HepG2 (cell line): Measurements from ENCODE around the gene RNASE8. TPM values are rescaled to one million over a fixed set of nuclear protein-coding genes. Genes with fewer than 3 reads are reported as not detected.

Source experiments
- ATRX ChIP-seq: sonication (generic); formaldehyde crosslinking; IDR thresholded peaks from 2 replicates; pipeline ENCODE4 v1.4.0; 2020; ENCODE audit warnings: missing genetic modification reagents, borderline replicate concordance
- MXI1 ChIP-seq: IDR thresholded peaks from 3 replicates; pipeline ENCODE4 v1.6.1; 2012; ENCODE audit warnings: low read depth, low read length, inconsistent platforms, borderline replicate concordance
- PLRG1 ChIP-seq: fragments of 450-650 bp; conservative IDR thresholded peaks from 2 replicates; pipeline ENCODE4 v1.6.1; 2016
- ZBTB7A ChIP-seq: sonication (generic); formaldehyde crosslinking; IDR thresholded peaks from 2 replicates; pipeline ENCODE4 v1.8.0; 2022; ENCODE audit warnings: mild to moderate bottlenecking, missing genetic modification reagents
- ZNF235 ChIP-seq: sonication (generic); formaldehyde crosslinking; IDR thresholded peaks from 2 replicates; pipeline ENCODE4 v1.8.1; 2023; ENCODE audit warnings: mild to moderate bottlenecking, missing genetic modification reagents, borderline replicate concordance
- ZNF329 ChIP-seq: sonication (generic); formaldehyde crosslinking; IDR thresholded peaks from 2 replicates; pipeline ENCODE4 v1.9.0; 2021; ENCODE audit warnings: low read depth, mild to moderate bottlenecking, missing genetic modification reagents
- ZSCAN12 ChIP-seq: sonication (generic); formaldehyde crosslinking; IDR thresholded peaks from 2 replicates; pipeline ENCODE4 v1.9.0; 2021; ENCODE audit warnings: mild to moderate bottlenecking, missing genetic modification reagents
- polyA plus RNA-seq, 8 experiments: library from polyadenylated mRNA; depleted of rRNA in 3 of 8; stranded (reverse) in 7 of 8; unstranded in 1 of 8; fragments of >200 nt; fragmentation: Illumina TruSeq in 4 of 8; extraction: Trizol in 4 of 8; gene quantifications; 2 replicates each; pipeline versions ENCODE4 v1.2.1 to v1.2.3, GENCODE V29; 2011 to 2016; ENCODE audit warnings: low read depth in 4 of 8, missing spikeins in 1 of 8, mixed read lengths in 1 of 8; ENCODE audit not compliant: insufficient read depth in 1 of 8
- total RNA-seq, 5 experiments: library from RNA; depleted of rRNA; stranded (reverse); fragments of >200 nt; fragmentation: Illumina TruSeq; extraction: Trizol; gene quantifications; 2 replicates each; pipeline ENCODE4 v1.2.3, GENCODE V29; 2016; ENCODE audit warnings: low read depth in 1 of 5
- TF ChIP-seq, protein P1 (sequence below): sonication (generic); formaldehyde crosslinking; IDR thresholded peaks from 2 replicates; pipeline ENCODE4 v1.5.1; 2020; ENCODE audit warnings: mild to moderate bottlenecking, missing genetic modification reagents, borderline replicate concordance
- TF ChIP-seq, protein P2 (sequence below): sonication (generic); formaldehyde crosslinking; IDR thresholded peaks from 2 replicates; pipeline ENCODE4 v1.8.1; 2022; ENCODE audit warnings: mild to moderate bottlenecking, missing genetic modification reagents
- TF ChIP-seq, protein P3 (sequence below): sonication (generic); formaldehyde crosslinking; IDR thresholded peaks from 2 replicates; pipeline ENCODE4 v1.5.0; 2020; ENCODE audit warnings: mild to moderate bottlenecking, missing genetic modification reagents
- TF ChIP-seq, protein P4 (sequence below): sonication (generic); formaldehyde crosslinking; IDR thresholded peaks from 2 replicates; pipeline ENCODE4 v1.4.0; 2020; ENCODE audit warnings: low read depth, mild to moderate bottlenecking, missing genetic modification reagents

Gene RNASE8
- total and polyA plus RNA-seq, 2 of the 13 experiments (the other 11 are each of a cell fraction or from before 2014, with no cell fraction given) = not detected

DNA sequence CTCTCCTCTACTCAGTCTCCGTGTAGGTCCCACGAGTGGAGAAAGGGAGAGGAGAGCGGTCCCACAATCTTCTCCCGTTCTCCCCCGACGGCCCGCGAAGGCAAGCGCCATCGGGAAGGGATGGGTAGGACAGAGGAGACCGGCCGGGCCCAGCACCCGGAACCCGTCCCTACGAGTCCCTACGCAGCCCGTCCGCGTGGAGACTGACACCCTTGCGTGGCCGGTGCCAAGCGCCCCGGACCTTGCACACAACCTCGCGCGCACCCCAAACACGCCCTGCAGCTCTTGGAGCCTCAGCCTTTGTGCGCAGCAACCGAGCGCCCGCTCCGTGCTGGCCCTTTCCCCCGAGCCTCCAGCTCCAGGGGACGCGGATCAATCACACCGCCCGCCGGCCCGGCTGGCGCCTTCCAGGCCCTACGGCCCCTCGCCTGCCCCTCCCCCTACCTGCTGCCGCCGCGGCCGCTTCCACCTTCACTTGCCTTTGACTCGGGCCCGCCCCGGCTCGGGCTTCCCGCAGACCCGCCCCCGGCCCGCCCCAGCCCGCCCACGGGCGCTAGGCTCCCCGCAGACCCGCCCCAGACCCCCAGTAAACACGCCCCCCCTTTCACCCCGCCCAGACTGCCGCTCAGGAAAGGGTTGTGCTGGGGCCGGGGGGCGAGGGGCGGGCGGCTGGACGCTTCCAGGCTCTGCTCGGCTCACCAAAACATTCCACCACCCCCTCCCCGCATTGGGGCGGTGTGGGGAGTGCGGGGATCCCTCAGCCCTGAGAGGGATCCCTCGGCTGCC is 32.8 kb upstream of the RNASE8 start, which contains the start of gene NDRG2 (continued):
- TF ChIP-seq ZNF329 (CRISPR knock-in tag) = no peak
- TF ChIP-seq, protein P1, sequence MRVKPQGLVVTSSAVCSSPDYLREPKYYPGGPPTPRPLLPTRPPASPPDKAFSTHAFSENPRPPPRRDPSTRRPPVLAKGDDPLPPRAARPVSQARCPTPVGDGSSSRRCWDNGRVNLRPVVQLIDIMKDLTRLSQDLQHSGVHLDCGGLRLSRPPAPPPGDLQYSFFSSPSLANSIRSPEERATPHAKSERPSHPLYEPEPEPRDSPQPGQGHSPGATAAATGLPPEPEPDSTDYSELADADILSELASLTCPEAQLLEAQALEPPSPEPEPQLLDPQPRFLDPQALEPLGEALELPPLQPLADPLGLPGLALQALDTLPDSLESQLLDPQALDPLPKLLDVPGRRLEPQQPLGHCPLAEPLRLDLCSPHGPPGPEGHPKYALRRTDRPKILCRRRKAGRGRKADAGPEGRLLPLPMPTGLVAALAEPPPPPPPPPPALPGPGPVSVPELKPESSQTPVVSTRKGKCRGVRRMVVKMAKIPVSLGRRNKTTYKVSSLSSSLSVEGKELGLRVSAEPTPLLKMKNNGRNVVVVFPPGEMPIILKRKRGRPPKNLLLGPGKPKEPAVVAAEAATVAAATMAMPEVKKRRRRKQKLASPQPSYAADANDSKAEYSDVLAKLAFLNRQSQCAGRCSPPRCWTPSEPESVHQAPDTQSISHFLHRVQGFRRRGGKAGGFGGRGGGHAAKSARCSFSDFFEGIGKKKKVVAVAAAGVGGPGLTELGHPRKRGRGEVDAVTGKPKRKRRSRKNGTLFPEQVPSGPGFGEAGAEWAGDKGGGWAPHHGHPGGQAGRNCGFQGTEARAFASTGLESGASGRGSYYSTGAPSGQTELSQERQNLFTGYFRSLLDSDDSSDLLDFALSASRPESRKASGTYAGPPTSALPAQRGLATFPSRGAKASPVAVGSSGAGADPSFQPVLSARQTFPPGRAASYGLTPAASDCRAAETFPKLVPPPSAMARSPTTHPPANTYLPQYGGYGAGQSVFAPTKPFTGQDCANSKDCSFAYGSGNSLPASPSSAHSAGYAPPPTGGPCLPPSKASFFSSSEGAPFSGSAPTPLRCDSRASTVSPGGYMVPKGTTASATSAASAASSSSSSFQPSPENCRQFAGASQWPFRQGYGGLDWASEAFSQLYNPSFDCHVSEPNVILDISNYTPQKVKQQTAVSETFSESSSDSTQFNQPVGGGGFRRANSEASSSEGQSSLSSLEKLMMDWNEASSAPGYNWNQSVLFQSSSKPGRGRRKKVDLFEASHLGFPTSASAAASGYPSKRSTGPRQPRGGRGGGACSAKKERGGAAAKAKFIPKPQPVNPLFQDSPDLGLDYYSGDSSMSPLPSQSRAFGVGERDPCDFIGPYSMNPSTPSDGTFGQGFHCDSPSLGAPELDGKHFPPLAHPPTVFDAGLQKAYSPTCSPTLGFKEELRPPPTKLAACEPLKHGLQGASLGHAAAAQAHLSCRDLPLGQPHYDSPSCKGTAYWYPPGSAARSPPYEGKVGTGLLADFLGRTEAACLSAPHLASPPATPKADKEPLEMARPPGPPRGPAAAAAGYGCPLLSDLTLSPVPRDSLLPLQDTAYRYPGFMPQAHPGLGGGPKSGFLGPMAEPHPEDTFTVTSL (CRISPR knock-in tag) = no peak
- no peak for TF ChIP-seq ZSCAN12 (CRISPR knock-in tag)
- no peak for TF ChIP-seq ATRX (CRISPR knock-in tag)
- TF ChIP-seq, protein P2, sequence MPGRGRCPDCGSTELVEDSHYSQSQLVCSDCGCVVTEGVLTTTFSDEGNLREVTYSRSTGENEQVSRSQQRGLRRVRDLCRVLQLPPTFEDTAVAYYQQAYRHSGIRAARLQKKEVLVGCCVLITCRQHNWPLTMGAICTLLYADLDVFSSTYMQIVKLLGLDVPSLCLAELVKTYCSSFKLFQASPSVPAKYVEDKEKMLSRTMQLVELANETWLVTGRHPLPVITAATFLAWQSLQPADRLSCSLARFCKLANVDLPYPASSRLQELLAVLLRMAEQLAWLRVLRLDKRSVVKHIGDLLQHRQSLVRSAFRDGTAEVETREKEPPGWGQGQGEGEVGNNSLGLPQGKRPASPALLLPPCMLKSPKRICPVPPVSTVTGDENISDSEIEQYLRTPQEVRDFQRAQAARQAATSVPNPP = no peak
- TF ChIP-seq ZNF235 (CRISPR knock-in tag) = peak; percentile 95; the same call in 1 of the 2 replicates
- no peak for TF ChIP-seq PLRG1
- 0 out of 3 replicates have a peak, but pooled peaks have one; percentile 6 for TF ChIP-seq MXI1
- TF ChIP-seq, protein P3, sequence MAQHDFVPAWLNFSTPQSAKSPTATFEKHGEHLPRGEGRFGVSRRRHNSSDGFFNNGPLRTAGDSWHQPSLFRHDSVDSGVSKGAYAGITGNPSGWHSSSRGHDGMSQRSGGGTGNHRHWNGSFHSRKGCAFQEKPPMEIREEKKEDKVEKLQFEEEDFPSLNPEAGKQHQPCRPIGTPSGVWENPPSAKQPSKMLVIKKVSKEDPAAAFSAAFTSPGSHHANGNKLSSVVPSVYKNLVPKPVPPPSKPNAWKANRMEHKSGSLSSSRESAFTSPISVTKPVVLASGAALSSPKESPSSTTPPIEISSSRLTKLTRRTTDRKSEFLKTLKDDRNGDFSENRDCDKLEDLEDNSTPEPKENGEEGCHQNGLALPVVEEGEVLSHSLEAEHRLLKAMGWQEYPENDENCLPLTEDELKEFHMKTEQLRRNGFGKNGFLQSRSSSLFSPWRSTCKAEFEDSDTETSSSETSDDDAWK (CRISPR knock-in tag) = no peak
- TF ChIP-seq, protein P4, sequence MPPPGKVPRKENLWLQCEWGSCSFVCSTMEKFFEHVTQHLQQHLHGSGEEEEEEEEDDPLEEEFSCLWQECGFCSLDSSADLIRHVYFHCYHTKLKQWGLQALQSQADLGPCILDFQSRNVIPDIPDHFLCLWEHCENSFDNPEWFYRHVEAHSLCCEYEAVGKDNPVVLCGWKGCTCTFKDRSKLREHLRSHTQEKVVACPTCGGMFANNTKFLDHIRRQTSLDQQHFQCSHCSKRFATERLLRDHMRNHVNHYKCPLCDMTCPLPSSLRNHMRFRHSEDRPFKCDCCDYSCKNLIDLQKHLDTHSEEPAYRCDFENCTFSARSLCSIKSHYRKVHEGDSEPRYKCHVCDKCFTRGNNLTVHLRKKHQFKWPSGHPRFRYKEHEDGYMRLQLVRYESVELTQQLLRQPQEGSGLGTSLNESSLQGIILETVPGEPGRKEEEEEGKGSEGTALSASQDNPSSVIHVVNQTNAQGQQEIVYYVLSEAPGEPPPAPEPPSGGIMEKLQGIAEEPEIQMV (CRISPR knock-in tag) = no peak
- peak; percentile 75 for TF ChIP-seq ZBTB7A
